Measurements from ENCODE around the gene BBC3. TPM values are rescaled to one million over a fixed set of nuclear protein-coding genes. Genes with fewer than 3 reads are reported as not detected.
A peak's percentile ranks its signal among the peaks of the same experiment; 100 is the strongest.

Gene BBC3
- total RNA-seq, 2 donors from 2014 or later = 19.5 to 21.7 TPM

DNA sequence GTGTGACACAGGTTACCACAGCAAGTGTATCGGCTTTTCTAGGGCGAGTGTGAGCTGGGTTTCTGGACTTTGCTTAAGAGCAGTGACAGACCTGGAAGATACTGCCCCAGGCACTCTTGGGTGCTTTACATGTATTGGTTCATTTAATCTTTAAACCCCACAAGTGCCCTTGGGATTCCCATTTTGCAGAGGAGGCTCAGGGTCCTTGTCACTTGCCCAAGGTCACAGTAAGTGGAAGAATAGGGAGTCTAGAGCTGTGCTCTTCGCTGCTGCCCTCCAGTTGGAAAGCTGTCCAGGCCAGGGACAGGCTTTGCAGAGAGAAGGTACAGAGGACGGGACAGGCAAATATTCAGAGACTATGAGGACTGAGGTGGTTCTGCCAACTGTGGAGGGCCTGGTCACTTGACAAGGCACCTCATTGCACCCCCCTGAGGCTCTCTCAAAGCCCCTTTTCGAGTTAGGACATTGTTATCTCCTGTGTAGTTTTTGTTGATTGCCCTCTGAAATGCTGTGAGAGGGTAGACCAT lies 42.4 kb downstream of the BBC3 start:
- peak; percentile 27 for DNase-seq
- H3K27ac ChIP-seq = peak overlapping the region; percentile 86
- H3K9me3 ChIP-seq = no peaks in the 10 kb centered on the region
- intact Hi-C loops (cut with DNase I) = no loop called here
- TF ChIP-seq, protein P1, sequence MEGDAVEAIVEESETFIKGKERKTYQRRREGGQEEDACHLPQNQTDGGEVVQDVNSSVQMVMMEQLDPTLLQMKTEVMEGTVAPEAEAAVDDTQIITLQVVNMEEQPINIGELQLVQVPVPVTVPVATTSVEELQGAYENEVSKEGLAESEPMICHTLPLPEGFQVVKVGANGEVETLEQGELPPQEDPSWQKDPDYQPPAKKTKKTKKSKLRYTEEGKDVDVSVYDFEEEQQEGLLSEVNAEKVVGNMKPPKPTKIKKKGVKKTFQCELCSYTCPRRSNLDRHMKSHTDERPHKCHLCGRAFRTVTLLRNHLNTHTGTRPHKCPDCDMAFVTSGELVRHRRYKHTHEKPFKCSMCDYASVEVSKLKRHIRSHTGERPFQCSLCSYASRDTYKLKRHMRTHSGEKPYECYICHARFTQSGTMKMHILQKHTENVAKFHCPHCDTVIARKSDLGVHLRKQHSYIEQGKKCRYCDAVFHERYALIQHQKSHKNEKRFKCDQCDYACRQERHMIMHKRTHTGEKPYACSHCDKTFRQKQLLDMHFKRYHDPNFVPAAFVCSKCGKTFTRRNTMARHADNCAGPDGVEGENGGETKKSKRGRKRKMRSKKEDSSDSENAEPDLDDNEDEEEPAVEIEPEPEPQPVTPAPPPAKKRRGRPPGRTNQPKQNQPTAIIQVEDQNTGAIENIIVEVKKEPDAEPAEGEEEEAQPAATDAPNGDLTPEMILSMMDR (IDR thresholded peaks at IDR 0.05) = no peak
- H3K4me3 ChIP-seq = no peak overlapping the region
- peaks cover 18% of the 10 kb centered on the region for H3K4me1 ChIP-seq
- no peaks in the 10 kb centered on the region for H3K36me3 ChIP-seq
- no peaks in the 10 kb centered on the region for H3K27me3 ChIP-seq
- peak overlapping the region; percentile 33 to 68 for H3K9ac ChIP-seq (ENCODE audit: low read depth in 2 of 2, low read length in 2 of 2)

GRCh38 chr19:47187797-47188196 lies 43.2 kb downstream of the BBC3 start:
- TF ChIP-seq, protein P1 (IDR thresholded peaks at IDR 0.05) = no peak
- Histone ChIP-seq H3K9me3 (no peaks in the 10 kb centered on the region), H3K27ac (peak overlapping the region; percentile 86), H3K4me3 (no peak overlapping the region), H3K4me1 (peaks cover 18% of the 10 kb centered on the region), H3K36me3 (no peaks in the 10 kb centered on the region), H3K27me3 (no peaks in the 10 kb centered on the region), H3K9ac (ENCODE audit: low read depth in 2 of 2, low read length in 2 of 2) (peak overlapping the region in 1 of 2 donors; percentile 68)
- DNase-seq = peak; percentile 75
- intact Hi-C loops (cut with DNase I) = no loop called here

- DNase-seq = no peak
- no peaks in the 10 kb centered on the region for H3K36me3 ChIP-seq
- H3K4me1 ChIP-seq = peaks cover 18% of the 10 kb centered on the region
- peak overlapping the region; percentile 86 for H3K27ac ChIP-seq
- peak overlapping the region in 1 of 2 donors; percentile 68 for H3K9ac ChIP-seq (ENCODE audit: low read depth in 2 of 2, low read length in 2 of 2)
- intact Hi-C loops (cut with DNase I) = no loop called here
- no peak overlapping the region for H3K4me3 ChIP-seq
- no peaks in the 10 kb centered on the region for H3K27me3 ChIP-seq
- no peaks in the 10 kb centered on the region for H3K9me3 ChIP-seq
- TF ChIP-seq, protein P1 (IDR thresholded peaks at IDR 0.05) = no peak
These were observed 43.7 kb downstream of the BBC3 start for GRCh38 chr19:47187335-47187655.

- no peaks in the 10 kb centered on the region for H3K9me3 ChIP-seq
- peaks cover 18% of the 10 kb centered on the region for H3K4me1 ChIP-seq
- intact Hi-C loops (cut with DNase I) = no loop called here
- TF ChIP-seq, protein P1 (IDR thresholded peaks at IDR 0.05) = no peak
- no peak for DNase-seq
- H3K36me3 ChIP-seq = no peaks in the 10 kb centered on the region
- H3K27me3 ChIP-seq = no peaks in the 10 kb centered on the region
- peak overlapping the region; percentile 86 for H3K27ac ChIP-seq
- H3K9ac ChIP-seq (ENCODE audit: low read depth in 2 of 2, low read length in 2 of 2) = peak overlapping the region in 1 of 2 donors; percentile 68
- no peak overlapping the region for H3K4me3 ChIP-seq
These were observed 44.3 kb downstream of the BBC3 start for GRCh38 chr19:47186446-47187334.

GRCh38 chr19:47183601-47184000 lies 47.4 kb downstream of the BBC3 start:
- intact Hi-C loops (cut with DNase I) = no loop called here
- no peak overlapping the region for H3K9ac ChIP-seq (ENCODE audit: low read depth in 2 of 2, low read length in 2 of 2)
- H3K9me3 ChIP-seq = no peaks in the 10 kb centered on the region
- no peak overlapping the region for H3K27ac ChIP-seq
- no peaks in the 10 kb centered on the region for H3K4me1 ChIP-seq
- DNase-seq = no peak
- no peaks in the 10 kb centered on the region for H3K27me3 ChIP-seq
- H3K4me3 ChIP-seq = no peak overlapping the region
- TF ChIP-seq, protein P1 (IDR thresholded peaks at IDR 0.05) = no peak
- no peaks in the 10 kb centered on the region for H3K36me3 ChIP-seq

Data from colonic mucosa (tissue), 4 donors.